Measurements from ENCODE around the gene UROS.

The UROS gene

GRCh38 chr10:125773687-125774543 lies 49.1 kb downstream of the UROS start:
- H3K9ac ChIP-seq (ENCODE audit: low read depth, low read length): no peak overlapping the region
- no peak overlapping the region for H3K4me3 ChIP-seq (ENCODE audit: low read length)
- H3K27ac ChIP-seq (ENCODE audit: low read depth, low read length): no peak overlapping the region
- H3K27me3 ChIP-seq (ENCODE audit: insufficient read depth, low read length): no peaks in the 10 kb centered on the region
- H3K36me3 ChIP-seq (ENCODE audit: insufficient read depth, low read length): no peaks in the 10 kb centered on the region
- no peaks in the 10 kb centered on the region for H3K4me1 ChIP-seq (ENCODE audit: insufficient read depth, low read length)
- WGBS: 95% methylated on average over 75 of the region's 75 CpGs
- H3K9me3 ChIP-seq (ENCODE audit: insufficient read depth, low read depth, low read length): no peaks in the 10 kb centered on the region

DNA sequence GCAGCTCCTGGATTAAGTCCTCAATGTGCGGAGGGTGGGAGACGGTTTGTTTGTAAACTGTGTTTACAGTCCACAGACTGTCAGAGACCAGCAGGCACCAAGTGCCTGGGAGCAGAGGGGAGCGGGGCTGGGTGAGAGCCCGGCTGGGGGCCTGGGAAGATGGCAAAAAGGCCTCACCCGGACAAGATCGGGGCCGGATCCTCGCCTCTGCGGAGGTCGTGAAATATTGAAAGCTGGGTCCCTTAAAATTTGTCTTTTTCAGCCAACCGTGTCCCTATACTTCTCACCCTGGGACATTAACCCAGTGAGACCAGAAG lies 50.2 kb downstream of the UROS start:
- Histone ChIP-seq H3K27ac (ENCODE audit: low read depth, low read length) (no peak overlapping the region), H3K4me3 (ENCODE audit: low read length) (no peak overlapping the region), H3K4me1 (ENCODE audit: insufficient read depth, low read length) (no peaks in the 10 kb centered on the region), H3K9ac (ENCODE audit: low read depth, low read length) (no peak overlapping the region), H3K9me3 (ENCODE audit: insufficient read depth, low read depth, low read length) (no peaks in the 10 kb centered on the region), H3K27me3 (ENCODE audit: insufficient read depth, low read length) (no peaks in the 10 kb centered on the region), H3K36me3 (ENCODE audit: insufficient read depth, low read length) (no peaks in the 10 kb centered on the region)
- WGBS: 94% methylated on average over 11 of the region's 11 CpGs

- Histone ChIP-seq H3K9me3 (ENCODE audit: insufficient read depth, low read depth, low read length) (no peaks in the 10 kb centered on the region), H3K36me3 (ENCODE audit: insufficient read depth, low read length) (no peaks in the 10 kb centered on the region), H3K4me1 (ENCODE audit: insufficient read depth, low read length) (no peaks in the 10 kb centered on the region), H3K27ac (ENCODE audit: low read depth, low read length) (no peak overlapping the region), H3K9ac (ENCODE audit: low read depth, low read length) (no peak overlapping the region), H3K27me3 (ENCODE audit: insufficient read depth, low read length) (no peaks in the 10 kb centered on the region), H3K4me3 (ENCODE audit: low read length) (no peak overlapping the region)
- WGBS: 94% methylated on average over 28 of the region's 28 CpGs
Observed at GRCh38 chr10:125772112-125772863, 50.8 kb downstream of the UROS start.

GRCh38 chr10:125770844-125771243 lies 52.2 kb downstream of the UROS start:
- no peak overlapping the region for H3K27ac ChIP-seq (ENCODE audit: low read depth, low read length)
- H3K9ac ChIP-seq (ENCODE audit: low read depth, low read length): no peak overlapping the region
- WGBS: 95% methylated on average over 5 of the region's 5 CpGs
- no peak overlapping the region for H3K4me3 ChIP-seq (ENCODE audit: low read length)
- H3K27me3 ChIP-seq (ENCODE audit: insufficient read depth, low read length): no peaks in the 10 kb centered on the region
- no peaks in the 10 kb centered on the region for H3K4me1 ChIP-seq (ENCODE audit: insufficient read depth, low read length)
- H3K9me3 ChIP-seq (ENCODE audit: insufficient read depth, low read depth, low read length): no peaks in the 10 kb centered on the region
- H3K36me3 ChIP-seq (ENCODE audit: insufficient read depth, low read length): peaks cover 8% of the 10 kb centered on the region

DNA sequence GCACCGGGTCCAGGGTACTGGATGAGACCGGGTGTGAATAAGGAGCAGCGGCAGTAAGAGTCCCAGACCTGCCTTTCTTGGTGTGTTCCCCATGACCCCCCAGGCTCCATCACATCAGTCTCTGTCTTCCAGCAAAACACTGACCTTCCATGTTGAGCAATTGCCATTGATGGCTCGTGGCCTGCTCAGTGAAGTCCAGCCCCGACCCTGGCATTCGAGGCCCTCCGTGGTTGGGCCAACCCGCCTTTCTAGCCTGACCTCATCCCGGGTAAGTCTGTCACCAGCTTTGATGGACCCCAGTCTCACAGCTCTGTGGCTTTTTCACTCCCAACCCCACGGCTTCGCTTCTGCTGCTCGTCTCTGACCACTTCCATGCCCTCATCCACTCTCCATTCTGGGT lies 53.9 kb downstream of the UROS start:
- no peaks in the 10 kb centered on the region for H3K27me3 ChIP-seq (ENCODE audit: insufficient read depth, low read length)
- H3K4me1 ChIP-seq (ENCODE audit: insufficient read depth, low read length): no peaks in the 10 kb centered on the region
- H3K9ac ChIP-seq (ENCODE audit: low read depth, low read length): no peak overlapping the region
- H3K36me3 ChIP-seq (ENCODE audit: insufficient read depth, low read length): peaks cover 23% of the 10 kb centered on the region
- H3K9me3 ChIP-seq (ENCODE audit: insufficient read depth, low read depth, low read length): no peaks in the 10 kb centered on the region
- H3K4me3 ChIP-seq (ENCODE audit: low read length): no peak overlapping the region
- 94% methylated on average over 12 of the region's 12 CpGs for WGBS
- H3K27ac ChIP-seq (ENCODE audit: low read depth, low read length): no peak overlapping the region

DNA sequence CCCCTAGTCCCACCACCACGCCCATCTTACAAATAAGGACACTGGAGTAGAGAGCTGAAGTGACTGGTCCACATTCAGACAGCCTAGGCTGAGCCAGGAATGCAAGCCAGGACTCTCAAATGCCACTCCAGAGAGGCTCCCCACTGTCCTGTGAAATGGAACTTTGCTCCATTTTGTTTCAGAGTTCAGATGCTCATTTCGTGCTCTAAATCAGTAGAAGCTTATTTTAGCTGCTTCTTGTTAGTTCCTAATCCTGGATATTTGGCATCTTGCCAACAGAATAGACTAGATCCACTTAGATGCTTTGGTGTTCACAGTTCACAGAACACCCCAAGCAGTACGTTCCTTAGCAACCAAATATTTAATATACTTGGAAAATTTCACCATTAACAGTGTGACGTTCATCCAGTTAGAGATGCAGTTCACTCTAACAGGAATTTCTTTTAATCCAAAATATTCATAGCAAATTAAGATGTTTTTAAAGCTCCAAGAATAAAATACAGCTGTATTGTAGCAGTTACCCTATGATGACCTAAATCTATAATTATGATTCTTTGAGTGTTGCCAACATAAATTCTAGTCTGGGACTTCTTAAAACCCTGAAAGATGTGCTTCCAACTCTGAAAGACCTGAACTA lies 54.7 kb downstream of the UROS start:
- no peak overlapping the region for H3K9ac ChIP-seq (ENCODE audit: low read depth, low read length)
- no peaks in the 10 kb centered on the region for H3K27me3 ChIP-seq (ENCODE audit: insufficient read depth, low read length)
- peaks cover 31% of the 10 kb centered on the region for H3K36me3 ChIP-seq (ENCODE audit: insufficient read depth, low read length)
- H3K4me3 ChIP-seq (ENCODE audit: low read length): no peak overlapping the region
- H3K4me1 ChIP-seq (ENCODE audit: insufficient read depth, low read length): no peaks in the 10 kb centered on the region
- no peaks in the 10 kb centered on the region for H3K9me3 ChIP-seq (ENCODE audit: insufficient read depth, low read depth, low read length)
- 84% methylated on average over 4 of the region's 4 CpGs for WGBS
- no peak overlapping the region for H3K27ac ChIP-seq (ENCODE audit: low read depth, low read length)

- H3K36me3 ChIP-seq (ENCODE audit: insufficient read depth, low read length): peaks cover 44% of the 10 kb centered on the region
- no peak overlapping the region for H3K9ac ChIP-seq (ENCODE audit: low read depth, low read length)
- no peak overlapping the region for H3K27ac ChIP-seq (ENCODE audit: low read depth, low read length)
- H3K4me3 ChIP-seq (ENCODE audit: low read length): no peak overlapping the region
- 95% methylated on average over 3 of the region's 4 CpGs for WGBS
- no peaks in the 10 kb centered on the region for H3K9me3 ChIP-seq (ENCODE audit: insufficient read depth, low read depth, low read length)
- no peaks in the 10 kb centered on the region for H3K27me3 ChIP-seq (ENCODE audit: insufficient read depth, low read length)
- peaks cover 10% of the 10 kb centered on the region; the same call in 1 of the 2 replicates for H3K4me1 ChIP-seq (ENCODE audit: insufficient read depth, low read length)
Observed at GRCh38 chr10:125766511-125766910, 56.5 kb downstream of the UROS start.

DNA sequence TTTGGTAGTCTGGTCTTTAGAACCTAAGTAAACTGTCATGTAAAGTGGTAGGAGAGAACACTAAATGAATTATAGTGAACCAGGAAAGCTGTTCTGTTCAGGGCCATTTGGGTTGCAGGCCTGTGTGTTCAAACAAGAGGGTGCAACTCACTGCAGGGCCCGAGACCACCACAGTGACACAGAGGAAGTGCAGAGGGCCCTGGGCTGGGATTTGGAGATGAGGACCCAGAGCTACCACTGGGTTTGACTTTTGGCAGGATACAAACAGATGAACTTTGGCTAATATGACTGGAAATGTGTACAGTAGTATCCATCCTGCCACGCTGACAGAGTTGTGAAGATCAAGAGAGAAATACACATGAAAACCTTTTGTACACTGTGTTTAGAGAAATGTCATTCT lies 57.2 kb downstream of the UROS start:
- H3K27me3 ChIP-seq (ENCODE audit: insufficient read depth, low read length): no peaks in the 10 kb centered on the region
- 96% methylated on average over 2 of the region's 2 CpGs for whole genome bisulfite sequencing
- H3K27ac ChIP-seq (ENCODE audit: low read depth, low read length): no peak overlapping the region
- peaks cover 51% of the 10 kb centered on the region for H3K36me3 ChIP-seq (ENCODE audit: insufficient read depth, low read length)
- no peak overlapping the region for H3K4me3 ChIP-seq (ENCODE audit: low read length)
- H3K4me1 ChIP-seq (ENCODE audit: insufficient read depth, low read length): peaks cover 16% of the 10 kb centered on the region; the same call in 1 of the 2 replicates
- H3K9ac ChIP-seq (ENCODE audit: low read depth, low read length): no peak overlapping the region
- no peaks in the 10 kb centered on the region for H3K9me3 ChIP-seq (ENCODE audit: insufficient read depth, low read depth, low read length)

DNA sequence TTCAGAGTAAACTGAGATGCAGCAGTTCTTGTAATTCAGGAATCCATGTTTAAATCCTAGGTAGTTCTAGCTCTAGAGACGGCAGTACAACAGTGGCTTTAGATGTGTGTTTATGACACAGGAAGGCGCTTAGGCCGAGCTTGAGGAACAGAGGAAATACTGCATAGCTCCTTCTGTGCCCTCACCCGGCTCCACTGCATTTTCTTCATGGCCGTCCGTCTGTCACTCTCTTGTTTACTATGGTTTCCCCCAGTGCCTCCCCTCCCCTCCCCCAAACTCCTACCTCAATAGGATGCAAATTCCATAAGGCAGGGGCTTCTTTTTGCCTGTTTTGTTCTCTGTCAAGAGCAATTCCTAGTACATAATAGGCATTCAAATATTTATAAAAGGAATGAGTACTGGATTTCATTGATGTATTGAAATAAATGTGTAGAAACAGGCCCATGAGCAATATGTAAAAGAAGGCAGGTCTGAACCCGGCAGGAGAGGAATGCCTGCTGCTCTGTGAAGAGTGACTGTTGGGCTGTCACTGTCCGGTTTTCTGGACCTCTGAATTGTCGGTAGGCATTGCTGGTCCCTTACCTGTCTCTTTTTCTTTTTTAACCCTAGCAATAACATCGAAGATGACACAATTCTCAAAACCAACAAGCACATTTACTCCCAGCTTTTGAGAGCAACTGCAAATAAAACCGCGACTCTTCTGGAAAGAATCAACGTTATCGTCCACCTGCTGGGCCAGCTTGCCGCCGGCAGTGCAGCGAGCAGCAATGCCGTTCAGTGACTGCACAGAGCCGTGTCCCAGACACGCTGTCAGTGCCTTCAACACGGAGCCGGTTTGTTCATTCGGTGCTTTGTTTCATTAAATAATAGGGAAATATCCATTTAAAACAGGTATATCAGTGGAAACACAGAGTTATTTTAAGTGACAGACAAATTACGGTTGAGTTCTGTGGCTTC lies 60.1 kb downstream of the UROS start:
- H3K9ac ChIP-seq (ENCODE audit: low read depth, low read length): no peak overlapping the region
- H3K27ac ChIP-seq (ENCODE audit: low read depth, low read length): peak overlapping the region; percentile 58
- WGBS: 80% methylated on average over 23 of the region's 24 CpGs
- peaks cover 77% of the 10 kb centered on the region for H3K36me3 ChIP-seq (ENCODE audit: insufficient read depth, low read length)
- H3K9me3 ChIP-seq (ENCODE audit: insufficient read depth, low read depth, low read length): no peaks in the 10 kb centered on the region
- peaks cover 19% of the 10 kb centered on the region; the same call in 1 of the 2 replicates for H3K4me1 ChIP-seq (ENCODE audit: insufficient read depth, low read length)
- H3K4me3 ChIP-seq (ENCODE audit: low read length): no peak overlapping the region
- no peaks in the 10 kb centered on the region for H3K27me3 ChIP-seq (ENCODE audit: insufficient read depth, low read length)

DNA sequence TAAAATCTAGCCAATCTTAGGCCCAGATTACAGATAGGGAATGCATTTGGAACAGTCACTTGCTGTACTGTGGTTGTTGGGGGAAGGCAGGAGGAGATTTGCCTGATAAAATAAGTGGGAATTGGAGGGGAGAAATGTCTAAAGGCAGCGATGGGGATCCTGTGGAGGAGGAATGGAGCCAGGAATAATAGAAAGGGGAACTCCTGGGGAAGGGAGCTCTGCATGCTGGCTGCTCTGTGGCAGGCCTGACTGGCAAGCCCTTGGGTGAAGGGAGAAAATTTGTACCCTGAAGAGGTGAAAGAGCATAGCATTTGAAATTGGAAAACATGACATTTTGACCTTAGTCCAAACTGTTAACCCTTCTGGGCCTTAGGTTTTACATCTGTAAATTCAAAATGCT lies 61.1 kb downstream of the UROS start:
- H3K27ac ChIP-seq (ENCODE audit: low read depth, low read length): peak overlapping the region; percentile 34; the same call in 1 of the 2 replicates
- no peaks in the 10 kb centered on the region for H3K27me3 ChIP-seq (ENCODE audit: insufficient read depth, low read length)
- no peak overlapping the region for H3K9ac ChIP-seq (ENCODE audit: low read depth, low read length)
- 25% methylated on average over 1 of the region's 1 CpG for WGBS
- H3K4me1 ChIP-seq (ENCODE audit: insufficient read depth, low read length): peaks cover 19% of the 10 kb centered on the region; the same call in 1 of the 2 replicates
- H3K9me3 ChIP-seq (ENCODE audit: insufficient read depth, low read depth, low read length): no peaks in the 10 kb centered on the region
- H3K36me3 ChIP-seq (ENCODE audit: insufficient read depth, low read length): peaks cover 87% of the 10 kb centered on the region
- H3K4me3 ChIP-seq (ENCODE audit: low read length): no peak overlapping the region
